ENCODE results near the gene PMF1.
A peak's percentile ranks its signal among the peaks of the same experiment; 100 is the strongest.

The PMF1 gene

GRCh38 chr1:156276532-156276931 is 63.7 kb downstream of the PMF1 start:
- DNase-seq, result no peak

- DNase-seq, result no peak
Observed at GRCh38 chr1:156276966-156277381, 64.2 kb downstream of the PMF1 start.

DNA sequence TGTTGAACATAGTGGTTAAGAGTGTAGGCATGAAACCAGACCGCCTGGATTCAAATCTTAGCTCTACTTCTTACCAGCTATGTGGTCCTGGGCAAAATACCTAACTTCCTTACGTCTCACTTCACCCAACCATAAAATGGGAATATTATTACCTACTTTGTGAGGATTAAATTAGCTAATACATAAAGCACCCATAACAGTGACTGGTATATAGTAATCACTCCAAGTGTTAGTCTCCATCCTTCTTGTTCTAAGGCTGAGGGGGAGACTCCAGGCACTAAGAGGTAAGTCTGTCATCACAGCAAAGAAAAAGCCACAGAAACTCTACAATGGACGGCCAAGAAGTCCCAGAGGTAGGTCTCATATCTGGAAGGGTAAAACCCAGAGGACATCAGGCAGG is 67.0 kb downstream of the PMF1 start:
- no peak for DNase-seq

DNA sequence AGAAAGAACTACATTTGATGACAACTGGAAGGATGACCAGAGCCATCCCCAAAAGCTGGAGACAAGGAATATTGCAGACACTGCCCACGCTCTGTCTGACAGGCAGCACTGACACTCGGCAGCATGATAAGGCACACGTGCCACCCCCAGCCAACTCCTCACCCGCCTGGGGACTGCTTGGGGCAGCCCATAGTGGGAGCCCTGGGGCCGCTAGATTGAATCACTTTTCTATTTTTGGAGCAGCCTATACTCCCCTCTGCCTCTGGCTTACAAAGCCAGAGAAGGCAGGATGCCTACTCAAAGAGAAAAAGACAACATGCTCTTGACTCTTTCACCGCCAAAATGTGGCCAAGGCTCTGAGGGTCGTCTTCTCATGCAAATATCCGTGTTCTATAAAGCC is 68.5 kb downstream of the PMF1 start:
- peak; percentile 34 for DNase-seq

- peak; percentile 34 for DNase-seq
Observed at GRCh38 chr1:156281693-156282478, 69.1 kb downstream of the PMF1 start.

DNA sequence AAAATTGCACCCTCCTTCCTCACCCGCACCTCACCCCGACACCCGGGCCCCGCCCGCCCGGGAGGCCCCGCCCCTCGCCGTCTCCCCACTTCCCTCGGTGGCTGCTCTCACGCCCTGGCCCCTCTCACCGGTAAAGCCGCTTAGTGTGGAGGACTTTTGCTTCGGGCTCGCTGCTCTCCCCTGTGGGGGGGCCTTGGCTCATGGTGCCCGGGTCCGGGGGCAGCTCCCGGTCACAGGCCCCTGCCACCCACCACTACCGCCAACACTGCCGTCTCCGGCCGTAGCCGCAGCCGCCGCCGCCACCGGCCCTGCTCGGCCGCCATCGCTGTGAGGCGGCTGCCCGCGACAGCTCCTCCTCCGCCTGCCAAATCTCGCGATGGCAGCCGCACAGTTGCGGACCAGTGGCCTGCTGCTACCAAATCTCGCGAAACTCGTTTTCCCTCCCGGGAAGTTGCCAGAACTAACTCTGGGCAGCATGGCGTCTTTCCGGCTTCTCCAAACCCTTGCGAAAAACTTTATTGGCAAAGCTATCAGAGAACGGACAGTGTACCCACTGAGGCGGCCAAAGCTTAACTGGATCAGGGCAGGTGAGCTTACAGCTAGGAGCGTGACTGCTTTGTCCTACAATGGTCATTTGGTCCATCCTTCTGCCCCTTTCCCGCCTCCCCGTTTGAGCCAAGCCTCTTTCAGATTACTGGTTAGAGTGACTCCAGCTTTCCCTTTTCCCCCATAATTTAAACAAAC is 69.8 kb downstream of the PMF1 start, which contains the start of gene SMG5:
Gene SMG5, minus strand, starts transcription at position 347 of the 744 bp plus-strand sequence. Its CDS starts 145 bp downstream, at position 202.
- DNase-seq, result peak; percentile 97

- DNase-seq, result no peak
Observed at GRCh38 chr1:156283521-156283920, 70.7 kb downstream of the PMF1 start.

GRCh38 chr1:156284112-156284511 is 71.3 kb downstream of the PMF1 start, which contains the start of gene TMEM79:
Gene TMEM79 (plus strand): TSS chr1:156284325. CDS start chr1:156285227, 902 bp downstream.
- no peak for DNase-seq

GRCh38 chr1:156284757-156285156 is 72.0 kb downstream of the PMF1 start:
- no peak for DNase-seq

- DNase-seq, result no peak
Observed at GRCh38 chr1:156285437-156285836, 72.6 kb downstream of the PMF1 start.

GRCh38 chr1:156286061-156286460 is 73.3 kb downstream of the PMF1 start:
- no peak for DNase-seq

Measured in kidney glomerular epithelial cell (primary cell).